H1 (cell line): Measurements from ENCODE around the gene IMPDH1. TPM values are rescaled to one million over a fixed set of nuclear protein-coding genes. Genes with fewer than 3 reads are reported as not detected.

Source experiments
- CTCF ChIA-PET: fragments of 300-600 bp; sonication (Branson Sonifier 250); formaldehyde crosslinking; loops from one replicate; lab custom pipeline; 2021; ENCODE audit not compliant: partially characterized antibody; lab: Charles Lee
- POLR2A ChIA-PET: fragments of 300-600 bp; sonication (Branson Sonifier 250); formaldehyde crosslinking; loops from one replicate; lab custom pipeline; 2021; ENCODE audit warnings: inconsistent platforms; ENCODE audit not compliant: partially characterized antibody; lab: Charles Lee
- DNase-seq, 2 experiments: peaks; one replicate each; pipeline versions ENCODE4 v3.0.0 to v3.0.0-alpha.2; 2010 to 2022; ENCODE audit warnings: low spot score in 2 of 2, low read depth in 1 of 2, mixed read lengths in 1 of 2
- FAIRE-seq: peaks from 2 replicates; lab custom pipeline; 2011; peaks lifted over from hg19 to GRCh38; lab: Jason Lieb, UNC
- H2AFZ ChIP-seq: 2 replicates; pipeline ENCODE4 v1.8.1; 2012; ENCODE audit warnings: low read length, inconsistent platforms
- H2AK5ac ChIP-seq: 2 replicates; pipeline ENCODE4 v1.6.1; 2013; ENCODE audit warnings: low read depth, low read length
- H2BK120ac ChIP-seq: replicated peaks from 2 replicates; pipeline ENCODE3; 2013; ENCODE audit warnings: low read depth, low read length, inconsistent platforms
- H2BK12ac ChIP-seq: 2 replicates; pipeline ENCODE4 v1.6.1; 2013; ENCODE audit warnings: low read depth, low read length
- H2BK15ac ChIP-seq: 2 replicates; pipeline ENCODE4 v1.6.1; 2013; ENCODE audit warnings: low read length
- H2BK20ac ChIP-seq: 2 replicates; pipeline ENCODE4 v1.6.1; 2013; ENCODE audit warnings: low read length
- H2BK5ac ChIP-seq: 2 replicates; pipeline ENCODE4 v1.6.1; 2013; ENCODE audit warnings: low read depth, low read length
- H3K14ac ChIP-seq: 2 replicates; pipeline ENCODE4 v1.6.1; 2013; ENCODE audit warnings: inconsistent platforms; ENCODE audit not compliant: insufficient read length
- H3K18ac ChIP-seq: 2 replicates; pipeline ENCODE4 v1.6.1; 2013; ENCODE audit warnings: low read length; ENCODE audit errors: extremely low read depth
- H3K23ac ChIP-seq: 2 replicates; pipeline ENCODE4 v1.6.1; 2013; ENCODE audit warnings: inconsistent platforms; ENCODE audit not compliant: insufficient read length
- H3K23me2 ChIP-seq: 2 replicates; pipeline ENCODE4 v1.6.1; 2013; ENCODE audit warnings: low read depth, low read length
- H3K27ac ChIP-seq: 2 replicates; pipeline ENCODE4 v1.6.1; 2011; ENCODE audit warnings: low read depth, low read length, inconsistent platforms
- H3K27me3 ChIP-seq, 4 experiments: replicated peaks in 1 of 4; 1 replicate in 1 of 4; 2 replicates in 3 of 4; pipeline versions ENCODE4 v1.6.1 to v1.8.1; 2011 to 2013; ENCODE audit warnings: low read length in 3 of 4, mild to moderate bottlenecking in 3 of 4, inconsistent platforms in 2 of 4, mixed read lengths in 2 of 4, moderate library complexity in 1 of 4; ENCODE audit not compliant: control insufficient read depth in 3 of 4, insufficient read depth in 3 of 4; ENCODE audit errors: extremely low read depth in 1 of 4
- H3K36me3 ChIP-seq, 4 experiments: 2 replicates each; pipeline versions ENCODE4 v1.6.1 to v1.8.1; 2011 to 2013; ENCODE audit warnings: mild to moderate bottlenecking in 4 of 4, low read length in 3 of 4, moderate library complexity in 2 of 4, control low read depth in 1 of 4, inconsistent platforms in 1 of 4; ENCODE audit not compliant: insufficient read depth in 4 of 4, control insufficient read depth in 2 of 4
- H3K4ac ChIP-seq: replicated peaks from 2 replicates; pipeline ENCODE3; 2013; ENCODE audit warnings: low read length, low read depth, mixed read lengths, inconsistent platforms; ENCODE audit not compliant: insufficient read length
- H3K4me1 ChIP-seq, 4 experiments: replicated peaks in 1 of 4; 1 replicate in 1 of 4; 2 replicates in 3 of 4; pipeline versions ENCODE4 v1.6.1 to v1.8.1; 2011 to 2013; ENCODE audit warnings: low read length in 3 of 4, inconsistent platforms in 2 of 4, mixed read lengths in 1 of 4; ENCODE audit not compliant: insufficient read depth in 4 of 4, control insufficient read depth in 3 of 4
- H3K4me2 ChIP-seq, 2 experiments: 2 replicates each; pipeline versions ENCODE4 v1.6.1 to v1.8.1; 2011 to 2013; ENCODE audit warnings: low read depth in 2 of 2, low read length in 2 of 2, control low read depth in 1 of 2, inconsistent platforms in 1 of 2, mild to moderate bottlenecking in 1 of 2; ENCODE audit not compliant: insufficient read depth in 1 of 2
- H3K4me3 ChIP-seq, 4 experiments: fragments of 200-600, 300-600 bp in 1 of 4; sonication (generic), shearing (Covaris generic), sonication (Bioruptor Twin) in 1 of 4; 2 replicates each; pipeline versions ENCODE4 v1.5.1 to v1.8.1; 2011 to 2016; ENCODE audit warnings: low read length in 4 of 4, low read depth in 3 of 4, control low read depth in 2 of 4, inconsistent platforms in 2 of 4, mild to moderate bottlenecking in 2 of 4, mixed read lengths in 1 of 4, moderate library complexity in 1 of 4; ENCODE audit not compliant: insufficient read depth in 2 of 4; ENCODE audit errors: extremely low read depth in 1 of 4
- H3K56ac ChIP-seq: replicated peaks from 2 replicates; pipeline ENCODE3; 2013; ENCODE audit warnings: low read depth, mild to moderate bottlenecking, mixed read lengths, low read length, inconsistent platforms; ENCODE audit not compliant: insufficient read length
- H3K79me1 ChIP-seq: 2 replicates; pipeline ENCODE4 v1.6.1; 2013; ENCODE audit warnings: low read depth, low read length, control low read depth
- H3K79me2 ChIP-seq, 2 experiments: 2 replicates each; pipeline versions ENCODE4 v1.6.1 to v1.8.1; 2012 to 2013; ENCODE audit warnings: low read length in 2 of 2, mild to moderate bottlenecking in 2 of 2, inconsistent platforms in 1 of 2; ENCODE audit not compliant: insufficient read depth in 2 of 2, control insufficient read depth in 1 of 2
- H3K9ac ChIP-seq, 4 experiments: replicated peaks in 1 of 4; 1 replicate in 1 of 4; 2 replicates in 3 of 4; pipeline versions ENCODE4 v1.6.1 to v1.8.1; 2011 to 2013; ENCODE audit warnings: low read depth in 3 of 4, low read length in 3 of 4, control low read depth in 2 of 4, mild to moderate bottlenecking in 2 of 4, moderate library complexity in 2 of 4, inconsistent platforms in 1 of 4; ENCODE audit errors: extremely low read depth in 1 of 4
- H3K9me3 ChIP-seq, 2 experiments: 2 replicates each; pipeline versions ENCODE4 v1.6.1 to v1.8.1; 2012 to 2013; ENCODE audit warnings: mild to moderate bottlenecking in 2 of 2, moderate library complexity in 2 of 2, control low read depth in 1 of 2, inconsistent platforms in 1 of 2, low read depth in 1 of 2, low read length in 1 of 2, mixed read lengths in 1 of 2; ENCODE audit not compliant: insufficient read depth in 2 of 2
- H4K20me1 ChIP-seq, 2 experiments: replicated peaks in 1 of 2; 2 replicates each; pipeline versions ENCODE3 to v1.8.1; 2011 to 2013; ENCODE audit warnings: inconsistent platforms in 2 of 2, low read length in 2 of 2, mild to moderate bottlenecking in 1 of 2; ENCODE audit not compliant: insufficient read depth in 2 of 2, control insufficient read depth in 1 of 2
- H4K5ac ChIP-seq: 2 replicates; pipeline ENCODE4 v1.6.1; 2013; ENCODE audit warnings: low read length, low read depth, mixed read lengths, inconsistent platforms; ENCODE audit not compliant: insufficient read length
- H4K8ac ChIP-seq: 2 replicates; pipeline ENCODE4 v1.8.0; 2013; ENCODE audit warnings: mild to moderate bottlenecking, moderate library complexity, low read length, inconsistent platforms; ENCODE audit not compliant: insufficient read depth; ENCODE audit errors: extremely low read depth
- H4K91ac ChIP-seq: replicated peaks from 2 replicates; pipeline ENCODE3; 2013; ENCODE audit warnings: low read length, mixed read lengths, inconsistent platforms; ENCODE audit not compliant: insufficient read length
- BRCA1 ChIP-seq: IDR thresholded peaks from 2 replicates; pipeline ENCODE4 v1.6.1; 2012; ENCODE audit warnings: low read depth, low read length, improper control_type of control experiment
- HDAC6 ChIP-seq: IDR thresholded peaks from one replicate; pipeline ENCODE4 v1.7.1; 2012; ENCODE audit warnings: low read depth, mild to moderate bottlenecking, inconsistent platforms, low read length, moderate library complexity
- WGBS, 2 experiments: shearing (Covaris generic) in 1 of 2; methylation state at CpG; one replicate each; pipeline versions ENCODE4 v1.1.6 to v1.1.7; 2013 to 2015; ENCODE audit warnings: low lambda C conversion rate in 2 of 2, mixed read lengths in 2 of 2, inconsistent platforms in 1 of 2, low coverage in 1 of 2, missing lambda C conversion rate in 1 of 2; ENCODE audit not compliant: insufficient replicate concordance in 2 of 2, insufficient coverage in 1 of 2, insufficient read length in 1 of 2; ENCODE audit errors: extremely low coverage in 1 of 2, missing lambda C conversion rate in 1 of 2; 5-methylcytosine and 5-hydroxymethylcytosine counted together
- polyA plus RNA-seq, 7 experiments: library from polyadenylated mRNA; depleted of rRNA in 3 of 7; stranded (reverse) in 5 of 7; unstranded in 2 of 7; fragments of >200 nt in 5 of 7; fragments of 200-250 nt in 2 of 7; gene quantifications; 1 replicate in 5 of 7; 2 replicates in 1 of 7; 4 replicates in 1 of 7; pipeline versions ENCODE4 v1.2.1 to v1.2.3, GENCODE V29; 2011 to 2013; ENCODE audit warnings: missing spikeins in 2 of 7, mixed read lengths in 2 of 7
- total RNA-seq: library from RNA; stranded (reverse); fragmentation: NEBNext Ultra II Directional; extraction: Animal tissue kit (Norgen Biotek cat#: 25700); gene quantifications from 2 replicates; pipeline ENCODE4 v1.2.1, GENCODE V29; 2021
- TF ChIP-seq, protein P1 (sequence below), 3 experiments: IDR thresholded peaks; 1 replicate in 2 of 3; 2 replicates in 1 of 3; pipeline versions ENCODE4 v1.5.1 to v1.6.1; 2011; ENCODE audit warnings: low read length in 3 of 3, mild to moderate bottlenecking in 3 of 3, inconsistent platforms in 2 of 3, low read depth in 1 of 3, moderate library complexity in 1 of 3; ENCODE audit not compliant: insufficient read depth in 1 of 3; ENCODE audit errors: control extremely low read depth in 1 of 3

The IMPDH1 gene
- total and polyA plus RNA-seq, 2 of the 8 experiments (the other 6 are each of a cell fraction or from before 2014, with no cell fraction given) = 45.8 TPM

DNA sequence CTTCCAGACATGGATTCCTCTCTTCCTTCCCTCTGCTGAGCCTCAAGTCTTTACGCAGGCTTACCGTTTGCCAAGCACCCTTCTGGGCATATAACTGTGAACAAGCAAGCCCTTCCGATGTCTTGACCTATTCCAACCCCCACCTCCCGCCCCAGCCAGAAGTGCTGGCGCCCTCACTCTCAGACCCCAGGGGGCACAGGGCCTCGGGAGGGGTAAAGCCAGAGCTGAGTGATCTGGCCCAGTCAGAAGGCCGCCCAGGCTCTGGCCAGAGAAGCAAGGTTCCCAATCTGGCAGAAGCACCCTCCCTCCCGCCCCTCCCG lies 49.5 kb downstream of the IMPDH1 start:
- Histone ChIP-seq H3K27me3 (peaks cover 26 to 74% (median 54%) of the 10 kb centered on the region in 4 experiments), H4K20me1 (no peaks in the 10 kb centered on the region), H2BK15ac (peak overlapping the region; percentile 46; the same call in 1 of the 2 replicates), H3K4ac (no peak overlapping the region), H3K23ac (no peak overlapping the region), H3K23me2 (peaks cover 8% of the 10 kb centered on the region; the same call in 1 of the 2 replicates), H3K9ac (no peak overlapping the region), H2BK5ac (no peak overlapping the region), H2AFZ (no peak overlapping the region), H3K4me2 (peak overlapping the region; percentile 74 to 97), H4K5ac (no peak overlapping the region), H4K8ac (no peak overlapping the region), H4K91ac (no peak overlapping the region), H3K9me3 (no peaks in the 10 kb centered on the region), H2AK5ac (no peak overlapping the region), H3K4me3 (peak overlapping the region in 3 of 4 experiments; percentile 44 to 77 (median 65); a peak in 4 of 8 replicates), H2BK20ac (0 out of 2 replicates have a peak overlapping the region, but pooled peaks have one; percentile 61), H3K27ac (no peak overlapping the region), H3K56ac (no peak overlapping the region), H3K4me1 (peaks cover 0 to 14% (median 7%) of the 10 kb centered on the region in 4 experiments; a peak in 5 of 7 replicates), H3K36me3 (peaks cover 0 to 9% (median 0%) of the 10 kb centered on the region in 4 experiments; a peak in 1 of 8 replicates), H2BK12ac (no peak overlapping the region; the same call in 1 of the 2 replicates), H3K79me1 (no peaks in the 10 kb centered on the region), H3K18ac (peak overlapping the region; percentile 87), H3K14ac (no peak overlapping the region), H3K79me2 (no peaks in the 10 kb centered on the region), H2BK120ac (no peak overlapping the region)
- POLR2A ChIA-PET = interaction anchor here (1.1 to 1.7 kb wide), 2 partner anchors 9 to 18 kb away, joined by 3 to 10 read pairs; no protein-coding TSS in a partner anchor
- TF ChIP-seq, protein P1, sequence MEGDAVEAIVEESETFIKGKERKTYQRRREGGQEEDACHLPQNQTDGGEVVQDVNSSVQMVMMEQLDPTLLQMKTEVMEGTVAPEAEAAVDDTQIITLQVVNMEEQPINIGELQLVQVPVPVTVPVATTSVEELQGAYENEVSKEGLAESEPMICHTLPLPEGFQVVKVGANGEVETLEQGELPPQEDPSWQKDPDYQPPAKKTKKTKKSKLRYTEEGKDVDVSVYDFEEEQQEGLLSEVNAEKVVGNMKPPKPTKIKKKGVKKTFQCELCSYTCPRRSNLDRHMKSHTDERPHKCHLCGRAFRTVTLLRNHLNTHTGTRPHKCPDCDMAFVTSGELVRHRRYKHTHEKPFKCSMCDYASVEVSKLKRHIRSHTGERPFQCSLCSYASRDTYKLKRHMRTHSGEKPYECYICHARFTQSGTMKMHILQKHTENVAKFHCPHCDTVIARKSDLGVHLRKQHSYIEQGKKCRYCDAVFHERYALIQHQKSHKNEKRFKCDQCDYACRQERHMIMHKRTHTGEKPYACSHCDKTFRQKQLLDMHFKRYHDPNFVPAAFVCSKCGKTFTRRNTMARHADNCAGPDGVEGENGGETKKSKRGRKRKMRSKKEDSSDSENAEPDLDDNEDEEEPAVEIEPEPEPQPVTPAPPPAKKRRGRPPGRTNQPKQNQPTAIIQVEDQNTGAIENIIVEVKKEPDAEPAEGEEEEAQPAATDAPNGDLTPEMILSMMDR (IDR thresholded peaks at IDR 0.05; ENCODE audit: control extremely low read depth in 1 of 3, insufficient read depth in 1 of 3, low read depth in 1 of 3, low read length in 3 of 3) = no peak
- TF ChIP-seq HDAC6 (no peak), BRCA1 (no peak)
- CTCF ChIA-PET = interaction anchor here (1.0 to 11.5 kb wide), 6 partner anchors 8 to 59 kb away, joined by 3 to 274 read pairs (median 5); no protein-coding TSS in a partner anchor
- WGBS, 2 experiments = 32% methylated on average over 8 of the region's 9 CpGs; no CpG with 5 or more reads in 1 of the 2 experiments
- no peak for FAIRE-seq
- DNase-seq = no peak
